Peyer's patch (tissue), 4 donors: Measurements from ENCODE around the gene ZNF101.

Source experiments
- POLR2A ChIP-seq, 2 donors: fragments of 450-650 bp; IDR thresholded peaks; one replicate each; pipeline ENCODE4 v1.5.1; 2017; ENCODE audit warnings: antibody characterized with exemption in 2 of 2, mild to moderate bottlenecking in 2 of 2, moderate library complexity in 2 of 2
- TF ChIP-seq, protein P1 (sequence below), 6 experiments: fragments of 450-650 bp in 4 of 6; fragments of 200-600 bp in 2 of 6; sonication (generic) in 1 of 6; IDR thresholded peaks; one replicate each; pipeline ENCODE4 v1.5.1; 2017 to 2019; ENCODE audit warnings: antibody characterized with exemption in 6 of 6, mild to moderate bottlenecking in 3 of 6, moderate library complexity in 1 of 6

DNA sequence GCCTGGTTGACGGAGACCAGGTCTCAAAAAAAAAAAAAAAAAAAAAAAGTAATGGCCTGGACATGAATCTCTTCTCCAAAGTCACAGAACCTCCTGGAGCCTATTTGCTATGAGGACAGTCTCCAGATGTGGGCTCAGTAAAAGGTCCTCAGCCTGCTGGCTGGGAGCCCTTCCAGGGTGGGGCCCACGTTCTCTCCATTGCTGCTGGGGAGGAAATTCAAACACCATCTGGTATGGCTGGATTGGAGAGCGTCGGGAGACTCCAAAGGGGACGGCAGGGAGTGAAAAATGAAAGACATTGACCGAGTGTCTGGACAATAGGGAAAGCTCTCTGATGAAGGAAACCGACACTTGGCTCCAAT is 48.8 kb upstream of the ZNF101 start:
- TF ChIP-seq, protein P1, sequence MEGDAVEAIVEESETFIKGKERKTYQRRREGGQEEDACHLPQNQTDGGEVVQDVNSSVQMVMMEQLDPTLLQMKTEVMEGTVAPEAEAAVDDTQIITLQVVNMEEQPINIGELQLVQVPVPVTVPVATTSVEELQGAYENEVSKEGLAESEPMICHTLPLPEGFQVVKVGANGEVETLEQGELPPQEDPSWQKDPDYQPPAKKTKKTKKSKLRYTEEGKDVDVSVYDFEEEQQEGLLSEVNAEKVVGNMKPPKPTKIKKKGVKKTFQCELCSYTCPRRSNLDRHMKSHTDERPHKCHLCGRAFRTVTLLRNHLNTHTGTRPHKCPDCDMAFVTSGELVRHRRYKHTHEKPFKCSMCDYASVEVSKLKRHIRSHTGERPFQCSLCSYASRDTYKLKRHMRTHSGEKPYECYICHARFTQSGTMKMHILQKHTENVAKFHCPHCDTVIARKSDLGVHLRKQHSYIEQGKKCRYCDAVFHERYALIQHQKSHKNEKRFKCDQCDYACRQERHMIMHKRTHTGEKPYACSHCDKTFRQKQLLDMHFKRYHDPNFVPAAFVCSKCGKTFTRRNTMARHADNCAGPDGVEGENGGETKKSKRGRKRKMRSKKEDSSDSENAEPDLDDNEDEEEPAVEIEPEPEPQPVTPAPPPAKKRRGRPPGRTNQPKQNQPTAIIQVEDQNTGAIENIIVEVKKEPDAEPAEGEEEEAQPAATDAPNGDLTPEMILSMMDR (IDR thresholded peaks at IDR 0.05): no peak
- TF ChIP-seq POLR2A (IDR thresholded peaks at IDR 0.05): no peak
